Cardiac muscle cell (in vitro differentiated cells and primary cell): ENCODE measurements around the gene ACTC1. TPM values are rescaled to one million over a fixed set of nuclear protein-coding genes. Genes with fewer than 3 reads are reported as not detected.

Experiments
- DNase-seq, 2 donors: peaks; one replicate each; pipeline versions ENCODE4 v3.0.0 to v3.0.0-alpha.2; 2010 to 2017; ENCODE audit warnings: low read depth in 1 of 2, low spot score in 1 of 2
- H3K27ac ChIP-seq: fragments of 200-600 bp; sonication (generic); 2 replicates; pipeline ENCODE4 v1.5.1; 2016
- H3K27me3 ChIP-seq: fragments of 200-600 bp; sonication (generic); 2 replicates; pipeline ENCODE4 v1.6.0; 2016; ENCODE audit warnings: control low read depth
- H3K36me3 ChIP-seq: fragments of 200-600 bp; sonication (generic); 2 replicates; pipeline ENCODE4 v1.5.1; 2016; ENCODE audit warnings: control low read depth
- H3K4me1 ChIP-seq: fragments of 200-600 bp; sonication (generic); 2 replicates; pipeline ENCODE4 v1.8.1; 2017; ENCODE audit warnings: low read depth, mild to moderate bottlenecking, mixed run types
- H3K4me3 ChIP-seq: fragments of 200-600 bp; sonication (generic); 2 replicates; pipeline ENCODE4 v1.5.1; 2016; ENCODE audit warnings: mild to moderate bottlenecking
- H3K9me3 ChIP-seq: fragments of 200-600 bp; sonication (generic); 2 replicates; pipeline ENCODE4 v1.5.1; 2017; ENCODE audit warnings: low read depth, mild to moderate bottlenecking, control low read depth
- polyA plus RNA-seq: library from polyadenylated mRNA; unstranded; fragments of >200 nt; fragmentation: Nextera tagmentation; extraction: Ambion mirVana; gene quantifications from 2 replicates; pipeline ENCODE4 v1.2.1, GENCODE V29; 2016
- total RNA-seq: library from RNA; depleted of rRNA; stranded (reverse); fragments of >200 nt; gene quantifications from 2 replicates; pipeline ENCODE4 v1.2.3, GENCODE V29; 2016
- TF ChIP-seq, protein P1 (sequence below): IDR thresholded peaks from 2 replicates; pipeline ENCODE4 v1.5.1; 2012; ENCODE audit warnings: low read depth, mild to moderate bottlenecking, low read length

ACTC1 gene
- total and polyA plus RNA-seq, 2 experiments from 2014 or later: 1,687 to 12,075 TPM

DNA sequence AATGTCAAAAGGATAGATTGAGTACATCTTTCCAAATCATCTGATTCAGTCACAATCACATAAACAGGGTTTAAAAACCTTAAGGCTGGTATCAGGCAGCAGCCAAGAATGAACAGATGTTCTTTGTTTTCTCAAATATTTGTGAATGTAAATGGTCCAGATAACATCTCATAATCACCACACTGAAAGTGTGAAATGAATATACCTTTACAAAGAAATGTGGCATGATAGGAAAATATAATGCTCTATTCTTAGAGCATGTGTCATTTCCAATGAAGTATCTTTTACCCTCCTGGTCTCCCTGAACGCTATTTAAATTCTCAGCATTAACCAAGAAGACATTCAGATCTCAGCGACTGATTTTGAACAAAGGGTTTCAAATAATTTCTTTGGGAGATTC is 8.8 kb upstream of the ACTC1 start:
- Histone ChIP-seq H3K27ac (no peak overlapping the region), H3K4me3 (no peak overlapping the region), H3K27me3 (no peaks in the 10 kb centered on the region), H3K4me1 (peaks cover 27% of the 10 kb centered on the region), H3K9me3 (no peaks in the 10 kb centered on the region), H3K36me3 (no peaks in the 10 kb centered on the region)
- TF ChIP-seq, protein P1, sequence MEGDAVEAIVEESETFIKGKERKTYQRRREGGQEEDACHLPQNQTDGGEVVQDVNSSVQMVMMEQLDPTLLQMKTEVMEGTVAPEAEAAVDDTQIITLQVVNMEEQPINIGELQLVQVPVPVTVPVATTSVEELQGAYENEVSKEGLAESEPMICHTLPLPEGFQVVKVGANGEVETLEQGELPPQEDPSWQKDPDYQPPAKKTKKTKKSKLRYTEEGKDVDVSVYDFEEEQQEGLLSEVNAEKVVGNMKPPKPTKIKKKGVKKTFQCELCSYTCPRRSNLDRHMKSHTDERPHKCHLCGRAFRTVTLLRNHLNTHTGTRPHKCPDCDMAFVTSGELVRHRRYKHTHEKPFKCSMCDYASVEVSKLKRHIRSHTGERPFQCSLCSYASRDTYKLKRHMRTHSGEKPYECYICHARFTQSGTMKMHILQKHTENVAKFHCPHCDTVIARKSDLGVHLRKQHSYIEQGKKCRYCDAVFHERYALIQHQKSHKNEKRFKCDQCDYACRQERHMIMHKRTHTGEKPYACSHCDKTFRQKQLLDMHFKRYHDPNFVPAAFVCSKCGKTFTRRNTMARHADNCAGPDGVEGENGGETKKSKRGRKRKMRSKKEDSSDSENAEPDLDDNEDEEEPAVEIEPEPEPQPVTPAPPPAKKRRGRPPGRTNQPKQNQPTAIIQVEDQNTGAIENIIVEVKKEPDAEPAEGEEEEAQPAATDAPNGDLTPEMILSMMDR: no peak
- no peak for DNase-seq

DNA sequence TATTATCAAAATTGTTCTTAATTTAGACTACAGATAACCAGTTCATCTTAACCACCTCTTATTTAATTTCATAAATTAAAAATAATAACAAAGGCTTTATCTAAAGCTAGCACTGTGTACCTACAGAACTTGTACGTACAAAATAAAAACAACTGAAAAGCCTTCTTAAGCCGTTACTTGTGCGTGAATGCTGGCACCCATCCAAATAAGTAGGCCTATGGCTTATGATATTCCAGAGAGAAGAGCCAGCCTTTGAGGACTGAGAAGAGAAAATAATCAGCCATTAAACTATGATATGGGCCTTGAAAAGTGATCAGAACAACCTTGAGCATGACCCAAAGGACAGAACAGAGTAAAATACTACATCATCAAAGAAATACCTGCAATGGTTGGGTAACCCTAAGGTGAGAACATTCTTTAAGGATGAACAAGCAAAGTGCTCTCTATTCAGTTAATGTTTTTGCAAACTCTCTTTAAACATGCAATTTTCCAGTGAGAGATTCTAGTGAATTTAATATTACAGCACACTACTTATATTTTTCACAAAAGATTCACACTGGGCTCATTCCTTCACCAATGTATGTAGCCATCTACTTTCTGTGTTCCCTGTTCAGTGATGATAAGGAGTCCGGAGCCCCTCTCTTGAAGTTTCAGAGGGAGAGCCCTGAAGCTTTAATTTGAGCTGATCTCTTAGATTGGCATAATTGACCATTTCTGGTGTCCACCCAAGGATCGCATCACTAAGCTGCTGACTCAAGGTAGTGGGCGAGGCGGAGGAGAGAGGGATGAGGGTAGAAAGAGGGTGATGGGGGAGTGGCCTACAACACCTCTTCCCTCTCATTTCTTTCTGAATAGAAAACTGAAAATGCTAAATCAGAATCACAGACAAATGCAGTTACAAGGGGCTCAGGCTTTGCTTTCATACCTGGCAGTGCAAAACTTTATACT is 7.7 kb upstream of the ACTC1 start:
- DNase-seq: no peak
- H3K36me3 ChIP-seq: no peaks in the 10 kb centered on the region
- TF ChIP-seq, protein P1: no peak
- no peaks in the 10 kb centered on the region for H3K9me3 ChIP-seq
- no peak overlapping the region for H3K4me3 ChIP-seq
- no peak overlapping the region for H3K27ac ChIP-seq
- peaks cover 38% of the 10 kb centered on the region for H3K4me1 ChIP-seq
- H3K27me3 ChIP-seq: no peaks in the 10 kb centered on the region

DNA sequence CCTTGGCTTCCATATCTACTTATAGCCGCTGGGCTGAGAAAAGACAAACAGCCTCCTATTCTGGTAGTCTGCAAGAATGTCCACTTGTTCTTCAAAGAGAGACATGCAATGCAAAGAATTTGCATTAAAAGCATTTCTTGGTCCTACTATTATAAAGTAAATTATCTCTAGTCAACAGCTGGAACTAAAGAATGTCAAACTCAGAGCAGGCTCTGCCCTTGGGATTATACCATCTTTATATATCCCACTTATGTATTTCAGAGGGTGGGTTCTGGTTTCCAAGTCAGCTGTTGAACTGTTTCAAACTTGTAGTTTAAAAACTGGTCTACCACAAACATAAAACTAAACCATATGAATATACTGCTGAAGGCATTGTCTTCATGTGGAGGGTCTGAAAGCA is 7.0 kb upstream of the ACTC1 start:
- TF ChIP-seq, protein P1: no peak
- H3K9me3 ChIP-seq: no peaks in the 10 kb centered on the region
- H3K27ac ChIP-seq: no peak overlapping the region
- H3K27me3 ChIP-seq: no peaks in the 10 kb centered on the region
- H3K36me3 ChIP-seq: no peaks in the 10 kb centered on the region
- peaks cover 45% of the 10 kb centered on the region for H3K4me1 ChIP-seq
- no peak for DNase-seq
- H3K4me3 ChIP-seq: no peak overlapping the region

DNA sequence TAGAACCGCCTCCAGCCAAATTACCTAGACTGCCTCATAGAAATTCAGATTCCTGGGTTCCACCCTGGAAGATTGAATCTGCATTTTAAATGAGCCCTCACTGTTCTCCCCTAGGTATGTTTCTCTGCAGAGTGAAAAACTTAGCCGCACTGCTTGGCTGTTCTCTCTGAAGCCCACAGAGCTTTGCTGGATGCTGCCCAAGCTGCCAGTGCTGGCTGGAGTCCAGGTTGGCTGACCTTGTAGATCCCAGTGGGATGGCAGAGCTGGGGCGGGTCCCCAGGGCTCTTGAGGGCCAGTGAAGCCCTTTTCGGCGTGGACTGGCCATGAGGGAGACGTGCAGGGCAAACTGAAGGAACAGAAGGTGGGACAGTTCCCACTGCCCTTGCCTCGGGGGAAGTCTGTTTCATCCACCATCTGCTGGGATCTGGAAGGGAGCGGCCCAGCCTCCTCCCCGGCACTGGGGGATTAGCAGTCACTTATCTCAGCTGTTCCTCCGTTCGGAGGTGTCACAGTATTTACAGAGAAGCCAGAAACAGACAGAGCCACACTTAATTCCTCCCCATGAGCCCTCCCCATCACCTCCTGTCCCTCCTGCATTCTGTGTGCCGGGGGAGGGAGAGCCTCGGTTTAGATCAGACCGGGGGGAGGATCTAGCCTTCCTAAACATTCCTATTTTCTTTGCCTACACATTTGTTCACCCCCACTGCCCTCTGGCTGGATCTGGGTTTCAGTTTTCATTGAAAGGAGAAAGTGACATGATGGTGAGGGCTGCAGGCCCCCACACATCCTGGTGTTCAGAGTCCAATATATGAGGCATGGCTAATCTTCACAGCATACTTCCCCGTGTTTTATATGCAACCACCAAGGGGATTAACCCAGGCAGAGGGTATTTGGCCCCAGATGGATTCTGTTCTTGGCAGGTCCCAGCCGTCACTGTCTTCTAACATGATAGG is 4.1 kb upstream of the ACTC1 start:
- Histone ChIP-seq H3K27me3 (no peaks in the 10 kb centered on the region), H3K27ac (peak overlapping the region; percentile 100), H3K36me3 (peaks cover 6% of the 10 kb centered on the region), H3K4me3 (no peak overlapping the region), H3K4me1 (peaks cover 58% of the 10 kb centered on the region), H3K9me3 (no peaks in the 10 kb centered on the region)
- DNase-seq: peak; percentile 23 to 68
- TF ChIP-seq, protein P1: no peak

DNA sequence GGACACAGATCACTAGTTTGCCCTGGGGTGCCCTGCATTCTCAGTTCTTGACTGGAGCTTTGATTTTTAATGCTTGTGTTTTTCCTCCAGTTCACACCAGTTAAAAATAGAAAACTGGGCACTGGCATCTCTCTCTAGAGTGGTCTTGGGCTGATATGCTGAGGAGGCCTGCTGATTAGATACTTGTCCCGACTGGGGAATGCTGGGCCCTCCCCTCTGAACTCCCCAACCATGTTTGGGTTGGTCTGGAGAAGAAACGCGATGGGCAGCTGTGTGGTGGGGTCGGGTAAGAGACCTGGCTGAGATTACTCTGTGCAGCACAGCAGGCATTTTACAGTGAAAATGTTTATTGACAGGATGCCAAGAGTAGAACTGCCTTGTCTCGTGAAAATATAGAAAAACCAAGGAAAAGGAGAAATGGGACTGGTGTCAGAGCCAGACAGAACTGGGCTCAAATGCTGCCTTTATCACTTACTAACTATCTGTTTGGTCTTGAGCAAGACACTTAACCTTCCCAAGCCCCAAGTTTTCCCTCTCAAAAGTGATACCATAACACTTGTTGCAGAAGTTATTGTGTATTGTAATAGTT is 1.6 kb upstream of the ACTC1 start:
- H3K4me1 ChIP-seq: peaks cover 50% of the 10 kb centered on the region
- peaks cover 31% of the 10 kb centered on the region for H3K36me3 ChIP-seq
- H3K27me3 ChIP-seq: no peaks in the 10 kb centered on the region
- no peaks in the 10 kb centered on the region for H3K9me3 ChIP-seq
- H3K27ac ChIP-seq: peak overlapping the region; percentile 100
- TF ChIP-seq, protein P1: no peak
- no peak overlapping the region for H3K4me3 ChIP-seq
- DNase-seq: peak in 1 of 2 donors; percentile 92
